KMS-11 (cell line): ENCODE results near the gene CACNB2.

Experiments used
- H2AFZ ChIP-seq: fragments of 200-600 bp; sonication (generic); 2 replicates; pipeline ENCODE4 v1.6.1; 2016; ENCODE audit warnings: antibody characterized with exemption, mixed run types, low read depth
- H3K27ac ChIP-seq: fragments of 200-600 bp; sonication (generic); 2 replicates; pipeline ENCODE4 v1.6.1; 2016; ENCODE audit warnings: mild to moderate bottlenecking, mixed run types
- H3K27me3 ChIP-seq: fragments of 200-600 bp; sonication (generic); 2 replicates; pipeline ENCODE4 v1.6.1; 2017; ENCODE audit warnings: mild to moderate bottlenecking, low read depth, mixed run types, moderate library complexity; ENCODE audit not compliant: insufficient read depth
- H3K36me3 ChIP-seq: fragments of 200-600 bp; sonication (generic); 2 replicates; pipeline ENCODE4 v1.6.1; 2017; ENCODE audit warnings: mild to moderate bottlenecking, mixed run types; ENCODE audit not compliant: insufficient read depth
- H3K4me1 ChIP-seq: fragments of 200-600 bp; sonication (generic); 2 replicates; pipeline ENCODE4 v1.6.1; 2016; ENCODE audit warnings: mild to moderate bottlenecking, low read depth, mixed run types; ENCODE audit not compliant: poor library complexity, severe bottlenecking
- H3K4me2 ChIP-seq: fragments of 200-600 bp; sonication (generic); 2 replicates; pipeline ENCODE4 v1.7.0; 2016; ENCODE audit warnings: mild to moderate bottlenecking, mixed run types
- H3K4me3 ChIP-seq: fragments of 200-600 bp; sonication (generic); IDR thresholded peaks from 2 replicates; pipeline ENCODE4 v1.6.1; 2017; ENCODE audit warnings: low read depth, low read length, mixed read lengths; ENCODE audit not compliant: insufficient read depth
- H3K79me2 ChIP-seq: fragments of 200-600 bp; sonication (generic); 2 replicates; pipeline ENCODE4 v1.6.1; 2016; ENCODE audit warnings: low read depth, mixed run types; ENCODE audit not compliant: insufficient read depth
- H3K9ac ChIP-seq: fragments of 200-600 bp; sonication (generic); 2 replicates; pipeline ENCODE4 v1.6.1; 2016; ENCODE audit warnings: mild to moderate bottlenecking, mixed run types
- H4K20me1 ChIP-seq: fragments of 200-600 bp; sonication (generic); 2 replicates; pipeline ENCODE4 v1.6.1; 2016; ENCODE audit warnings: mild to moderate bottlenecking, mixed run types; ENCODE audit not compliant: insufficient read depth
- CTCF ChIP-seq: fragments of 200-600 bp; sonication (generic); conservative IDR thresholded peaks from 2 replicates; pipeline ENCODE4 v1.6.1; 2017; ENCODE audit warnings: low read depth, mild to moderate bottlenecking, antibody characterized with exemption, low read length, moderate library complexity, mixed read lengths

The CACNB2 gene

GRCh38 chr10:18261063-18261610, 120.9 kb downstream of the CACNB2 start:
- no peaks in the 10 kb centered on the region for H3K36me3 ChIP-seq
- H3K9ac ChIP-seq, result no peak overlapping the region
- no peaks in the 10 kb centered on the region for H3K27me3 ChIP-seq
- no peaks in the 10 kb centered on the region for H4K20me1 ChIP-seq
- no peak for TF ChIP-seq CTCF
- no peaks in the 10 kb centered on the region for H3K79me2 ChIP-seq
- H2AFZ ChIP-seq, result no peak overlapping the region
- H3K27ac ChIP-seq, result no peak overlapping the region
- H3K4me2 ChIP-seq, result no peak overlapping the region
- H3K4me1 ChIP-seq, result no peaks in the 10 kb centered on the region
- H3K4me3 ChIP-seq, result no peak overlapping the region

GRCh38 chr10:18261768-18262231, 121.6 kb downstream of the CACNB2 start:
- Histone ChIP-seq H3K9ac (no peak overlapping the region), H3K36me3 (no peaks in the 10 kb centered on the region), H3K27me3 (no peaks in the 10 kb centered on the region), H3K4me3 (no peak overlapping the region), H2AFZ (no peak overlapping the region), H3K4me1 (no peaks in the 10 kb centered on the region), H4K20me1 (no peaks in the 10 kb centered on the region), H3K4me2 (no peak overlapping the region), H3K79me2 (no peaks in the 10 kb centered on the region), H3K27ac (no peak overlapping the region)
- no peak for TF ChIP-seq CTCF

- Histone ChIP-seq H3K4me1 (no peaks in the 10 kb centered on the region), H3K27ac (no peak overlapping the region), H3K4me2 (no peak overlapping the region), H3K79me2 (no peaks in the 10 kb centered on the region), H2AFZ (no peak overlapping the region), H3K4me3 (no peak overlapping the region), H3K9ac (no peak overlapping the region), H3K27me3 (no peaks in the 10 kb centered on the region), H3K36me3 (no peaks in the 10 kb centered on the region), H4K20me1 (no peaks in the 10 kb centered on the region)
- TF ChIP-seq CTCF, result no peak
These were observed 124.3 kb downstream of the CACNB2 start for GRCh38 chr10:18264466-18265050.

- TF ChIP-seq CTCF, result no peak
- no peaks in the 10 kb centered on the region for H3K79me2 ChIP-seq
These were observed 127.8 kb downstream of the CACNB2 start for GRCh38 chr10:18268005-18268404.

More at GRCh38 chr10:18268005-18268404, 127.8 kb downstream of the CACNB2 start:
- H3K4me1 ChIP-seq, result no peaks in the 10 kb centered on the region
- H3K4me3 ChIP-seq, result no peak overlapping the region
- H3K36me3 ChIP-seq, result no peaks in the 10 kb centered on the region
- no peak overlapping the region for H2AFZ ChIP-seq
- H3K4me2 ChIP-seq, result no peak overlapping the region
- H3K27me3 ChIP-seq, result no peaks in the 10 kb centered on the region
- no peaks in the 10 kb centered on the region for H4K20me1 ChIP-seq
- H3K27ac ChIP-seq, result no peak overlapping the region
- no peak overlapping the region for H3K9ac ChIP-seq
